KMS-11 (cell line): Measurements from ENCODE around the gene SEC11C.

Experiments used
- H2AFZ ChIP-seq: fragments of 200-600 bp; sonication (generic); 2 replicates; pipeline ENCODE4 v1.6.1; 2016; ENCODE audit warnings: antibody characterized with exemption, mixed run types, low read depth
- H3K27ac ChIP-seq: fragments of 200-600 bp; sonication (generic); 2 replicates; pipeline ENCODE4 v1.6.1; 2016; ENCODE audit warnings: mild to moderate bottlenecking, mixed run types
- H3K27me3 ChIP-seq: fragments of 200-600 bp; sonication (generic); 2 replicates; pipeline ENCODE4 v1.6.1; 2017; ENCODE audit warnings: mild to moderate bottlenecking, low read depth, mixed run types, moderate library complexity; ENCODE audit not compliant: insufficient read depth
- H3K36me3 ChIP-seq: fragments of 200-600 bp; sonication (generic); 2 replicates; pipeline ENCODE4 v1.6.1; 2017; ENCODE audit warnings: mild to moderate bottlenecking, mixed run types; ENCODE audit not compliant: insufficient read depth
- H3K4me1 ChIP-seq: fragments of 200-600 bp; sonication (generic); 2 replicates; pipeline ENCODE4 v1.6.1; 2016; ENCODE audit warnings: mild to moderate bottlenecking, low read depth, mixed run types; ENCODE audit not compliant: poor library complexity, severe bottlenecking
- H3K4me2 ChIP-seq: fragments of 200-600 bp; sonication (generic); 2 replicates; pipeline ENCODE4 v1.7.0; 2016; ENCODE audit warnings: mild to moderate bottlenecking, mixed run types
- H3K4me3 ChIP-seq: fragments of 200-600 bp; sonication (generic); IDR thresholded peaks from 2 replicates; pipeline ENCODE4 v1.6.1; 2017; ENCODE audit warnings: low read depth, low read length, mixed read lengths; ENCODE audit not compliant: insufficient read depth
- H3K79me2 ChIP-seq: fragments of 200-600 bp; sonication (generic); 2 replicates; pipeline ENCODE4 v1.6.1; 2016; ENCODE audit warnings: low read depth, mixed run types; ENCODE audit not compliant: insufficient read depth
- H3K9ac ChIP-seq: fragments of 200-600 bp; sonication (generic); 2 replicates; pipeline ENCODE4 v1.6.1; 2016; ENCODE audit warnings: mild to moderate bottlenecking, mixed run types
- H4K20me1 ChIP-seq: fragments of 200-600 bp; sonication (generic); 2 replicates; pipeline ENCODE4 v1.6.1; 2016; ENCODE audit warnings: mild to moderate bottlenecking, mixed run types; ENCODE audit not compliant: insufficient read depth
- TF ChIP-seq, protein P1 (sequence below): fragments of 200-600 bp; sonication (generic); conservative IDR thresholded peaks from 2 replicates; pipeline ENCODE4 v1.6.1; 2017; ENCODE audit warnings: low read depth, mild to moderate bottlenecking, antibody characterized with exemption, low read length, moderate library complexity, mixed read lengths

SEC11C gene

DNA sequence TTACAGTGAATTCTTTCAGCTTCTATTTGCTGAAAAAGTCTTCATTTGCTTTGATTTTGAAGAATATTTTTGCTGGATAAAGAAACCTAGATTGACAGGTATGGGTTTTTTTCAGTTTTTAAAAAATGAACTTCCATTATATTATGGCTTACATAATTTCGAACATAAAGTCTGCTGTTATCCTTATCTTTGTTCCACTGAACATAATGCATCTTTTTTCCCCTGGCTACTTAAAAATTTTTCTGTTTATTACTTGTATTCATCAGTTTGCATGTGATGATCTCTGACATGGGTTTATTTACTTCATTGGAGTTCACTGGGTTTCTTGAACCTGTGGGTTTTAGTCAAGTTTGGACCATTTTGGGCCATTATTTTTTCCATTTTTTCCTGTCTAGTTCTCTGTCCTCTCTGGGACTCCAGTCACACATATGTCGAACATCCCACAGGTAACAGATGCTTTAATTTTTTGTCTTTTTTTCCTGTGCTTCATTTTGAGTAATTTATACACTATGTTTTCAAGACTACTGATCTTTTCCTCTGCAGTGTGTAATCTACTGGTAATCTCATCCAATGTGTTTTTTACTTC, 33.1 kb downstream of the SEC11C start:
- Histone ChIP-seq H2AFZ (no peak overlapping the region), H3K79me2 (no peaks in the 10 kb centered on the region), H3K4me2 (no peak overlapping the region), H3K36me3 (no peaks in the 10 kb centered on the region), H3K27me3 (no peaks in the 10 kb centered on the region), H3K9ac (no peak overlapping the region), H3K27ac (no peak overlapping the region), H4K20me1 (no peaks in the 10 kb centered on the region), H3K4me1 (no peaks in the 10 kb centered on the region), H3K4me3 (no peak overlapping the region)
- TF ChIP-seq, protein P1, sequence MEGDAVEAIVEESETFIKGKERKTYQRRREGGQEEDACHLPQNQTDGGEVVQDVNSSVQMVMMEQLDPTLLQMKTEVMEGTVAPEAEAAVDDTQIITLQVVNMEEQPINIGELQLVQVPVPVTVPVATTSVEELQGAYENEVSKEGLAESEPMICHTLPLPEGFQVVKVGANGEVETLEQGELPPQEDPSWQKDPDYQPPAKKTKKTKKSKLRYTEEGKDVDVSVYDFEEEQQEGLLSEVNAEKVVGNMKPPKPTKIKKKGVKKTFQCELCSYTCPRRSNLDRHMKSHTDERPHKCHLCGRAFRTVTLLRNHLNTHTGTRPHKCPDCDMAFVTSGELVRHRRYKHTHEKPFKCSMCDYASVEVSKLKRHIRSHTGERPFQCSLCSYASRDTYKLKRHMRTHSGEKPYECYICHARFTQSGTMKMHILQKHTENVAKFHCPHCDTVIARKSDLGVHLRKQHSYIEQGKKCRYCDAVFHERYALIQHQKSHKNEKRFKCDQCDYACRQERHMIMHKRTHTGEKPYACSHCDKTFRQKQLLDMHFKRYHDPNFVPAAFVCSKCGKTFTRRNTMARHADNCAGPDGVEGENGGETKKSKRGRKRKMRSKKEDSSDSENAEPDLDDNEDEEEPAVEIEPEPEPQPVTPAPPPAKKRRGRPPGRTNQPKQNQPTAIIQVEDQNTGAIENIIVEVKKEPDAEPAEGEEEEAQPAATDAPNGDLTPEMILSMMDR, result no peak

- TF ChIP-seq, protein P1, result no peak
- H3K36me3 ChIP-seq, result no peaks in the 10 kb centered on the region
- H3K4me3 ChIP-seq, result no peak overlapping the region
- H3K4me2 ChIP-seq, result no peak overlapping the region
- no peaks in the 10 kb centered on the region for H3K79me2 ChIP-seq
- no peak overlapping the region for H3K27ac ChIP-seq
- H2AFZ ChIP-seq, result no peak overlapping the region
- H3K27me3 ChIP-seq, result no peaks in the 10 kb centered on the region
- no peaks in the 10 kb centered on the region for H4K20me1 ChIP-seq
- H3K4me1 ChIP-seq, result no peaks in the 10 kb centered on the region
- no peak overlapping the region for H3K9ac ChIP-seq
Observed at GRCh38 chr18:59177485-59177884, 37.8 kb downstream of the SEC11C start.

DNA sequence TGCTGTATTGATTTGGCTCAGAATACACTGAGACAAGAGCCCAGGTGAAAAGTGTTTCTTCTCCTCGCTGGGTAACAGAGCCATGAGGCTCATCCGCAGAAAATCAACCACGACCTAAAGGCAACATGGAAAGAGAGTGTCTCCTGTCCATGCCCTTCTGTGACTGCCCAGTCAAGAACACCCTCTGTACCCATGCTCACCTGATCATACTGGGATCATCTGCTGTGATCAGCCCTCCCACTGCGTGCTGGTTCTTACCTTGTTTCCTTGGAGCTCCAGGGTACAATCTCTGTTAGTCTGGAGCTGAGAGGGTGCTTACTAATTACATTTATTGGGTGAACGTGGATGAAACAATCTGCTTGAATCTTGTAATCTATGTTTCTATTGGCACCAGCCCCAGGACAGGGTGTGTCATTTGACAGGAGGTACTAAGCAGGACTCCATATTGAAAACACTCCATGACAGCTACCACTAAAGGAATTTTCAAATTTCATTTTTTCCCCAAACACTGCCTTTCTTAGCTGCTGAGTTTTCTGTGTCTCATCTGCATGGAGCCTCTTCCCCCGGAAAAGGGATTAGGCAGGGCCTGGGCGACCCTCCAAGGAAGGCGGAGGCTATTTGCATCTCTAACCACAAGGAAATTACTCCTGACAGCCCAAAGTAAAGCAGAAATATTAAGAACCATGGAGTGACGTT, 40.6 kb downstream of the SEC11C start:
- no peak overlapping the region for H3K27ac ChIP-seq

GRCh38 chr18:59182673-59183072, 43.0 kb downstream of the SEC11C start:
- Histone ChIP-seq H3K27me3 (no peaks in the 10 kb centered on the region), H3K27ac (no peak overlapping the region), H3K9ac (no peak overlapping the region), H2AFZ (no peak overlapping the region), H3K4me2 (no peak overlapping the region), H3K4me3 (no peak overlapping the region), H3K36me3 (no peaks in the 10 kb centered on the region), H4K20me1 (no peaks in the 10 kb centered on the region), H3K79me2 (no peaks in the 10 kb centered on the region), H3K4me1 (no peaks in the 10 kb centered on the region)
- TF ChIP-seq, protein P1, result no peak

More for the DNA sequence above, 40.6 kb downstream of the SEC11C start:
- TF ChIP-seq, protein P1, result no peak
- no peak overlapping the region for H3K4me2 ChIP-seq
- no peaks in the 10 kb centered on the region for H3K79me2 ChIP-seq
- no peak overlapping the region for H2AFZ ChIP-seq
- H3K9ac ChIP-seq, result no peak overlapping the region
- H3K36me3 ChIP-seq, result no peaks in the 10 kb centered on the region
- H3K4me1 ChIP-seq, result no peaks in the 10 kb centered on the region
- H4K20me1 ChIP-seq, result no peaks in the 10 kb centered on the region
- no peaks in the 10 kb centered on the region for H3K27me3 ChIP-seq
- no peak overlapping the region for H3K4me3 ChIP-seq
